GM19025 (cell line): ENCODE measurements around the gene ADAMTS1.

Experiments
- ATAC-seq: cut with Tn5 transposase; IDR thresholded peaks from one replicate; pipeline ENCODE4 v1.9.1; 2021; ENCODE audit warnings: mild to moderate bottlenecking, low read depth, moderate library complexity; ENCODE audit not compliant: unreplicated experiment

The ADAMTS1 gene

GRCh38 chr21:26794597-26795411 is 50.4 kb downstream of the ADAMTS1 start:
- no peak for ATAC-seq

GRCh38 chr21:26790296-26790695 is 54.9 kb downstream of the ADAMTS1 start:
- ATAC-seq, result no peak

- no peak for ATAC-seq
These were observed 56.4 kb downstream of the ADAMTS1 start for GRCh38 chr21:26788790-26789189.
